GM12892 (cell line): Measurements from ENCODE around the gene GSK3B.

Experiments
- POLR2A ChIP-seq: IDR thresholded peaks from 2 replicates; pipeline ENCODE4 v1.6.1; 2011; ENCODE audit warnings: low read depth, low read length, control low read depth
- POLR2AphosphoS5 ChIP-seq: IDR thresholded peaks from 2 replicates; pipeline ENCODE4 v1.6.1; 2011; ENCODE audit warnings: low read depth, low read length, control low read depth
- TAF1 ChIP-seq: IDR thresholded peaks from 2 replicates; pipeline ENCODE4 v1.6.1; 2011; ENCODE audit warnings: low read depth, mild to moderate bottlenecking, control low read depth, low read length, borderline replicate concordance

DNA sequence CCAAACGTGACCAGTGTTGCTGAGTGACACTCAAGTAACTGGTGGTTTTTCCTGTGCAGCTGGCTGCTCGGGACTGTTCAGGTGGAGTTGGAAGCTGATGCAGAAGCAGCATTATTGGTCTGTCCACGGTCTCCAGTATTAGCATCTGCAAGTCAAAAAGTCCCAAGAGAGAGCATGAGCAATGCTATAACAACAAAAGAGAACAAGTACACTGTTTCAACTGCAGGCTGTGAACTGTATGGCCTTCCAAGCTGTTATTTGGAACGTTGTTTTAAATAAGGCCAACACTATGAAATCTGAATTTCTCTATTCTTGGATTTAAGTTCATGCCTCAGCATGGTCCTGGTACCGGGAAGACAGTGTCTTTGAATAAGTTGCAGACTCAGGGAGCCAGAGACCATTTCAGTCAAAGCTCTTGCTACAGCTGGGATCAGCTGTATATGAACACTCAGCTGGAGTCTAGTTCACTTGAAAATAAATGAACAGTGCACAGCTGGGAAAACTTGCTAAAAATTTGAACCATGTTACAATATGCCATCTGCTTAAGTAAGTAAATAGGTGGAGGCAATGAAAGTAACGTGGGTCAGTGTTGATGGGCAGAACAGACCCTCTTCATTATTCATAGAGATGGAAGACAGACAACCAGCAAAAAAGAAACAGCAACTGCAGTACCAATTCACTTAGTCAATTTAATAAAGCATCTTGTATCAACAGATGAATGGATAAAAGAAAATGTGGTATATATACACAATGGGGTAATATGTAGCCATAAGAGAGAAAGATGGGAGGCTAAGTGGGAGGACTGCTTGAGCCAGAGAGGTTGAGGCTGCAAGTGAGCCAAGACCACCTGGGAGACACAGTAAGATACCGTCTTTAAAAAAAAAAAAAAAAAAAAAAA lies 267.3 kb downstream of the GSK3B start:
- TF ChIP-seq POLR2A (no peak), TAF1 (no peak), POLR2AphosphoS5 (no peak)
